Activated T-cell treated with anti-CD3 and anti-CD28 coated beads, Interleukin-2, amount 50 U/mL, for 48 hours (primary cell): ENCODE measurements around the gene PYGM.

ENCODE experiments used
- DNase-seq, 2 experiments: peaks; one replicate each; pipeline ENCODE4 v3.0.0-alpha.2; 2020

Gene PYGM

GRCh38 chr11:64752175-64752970 is 7.4 kb downstream of the PYGM start:
- no peak for DNase-seq

DNA sequence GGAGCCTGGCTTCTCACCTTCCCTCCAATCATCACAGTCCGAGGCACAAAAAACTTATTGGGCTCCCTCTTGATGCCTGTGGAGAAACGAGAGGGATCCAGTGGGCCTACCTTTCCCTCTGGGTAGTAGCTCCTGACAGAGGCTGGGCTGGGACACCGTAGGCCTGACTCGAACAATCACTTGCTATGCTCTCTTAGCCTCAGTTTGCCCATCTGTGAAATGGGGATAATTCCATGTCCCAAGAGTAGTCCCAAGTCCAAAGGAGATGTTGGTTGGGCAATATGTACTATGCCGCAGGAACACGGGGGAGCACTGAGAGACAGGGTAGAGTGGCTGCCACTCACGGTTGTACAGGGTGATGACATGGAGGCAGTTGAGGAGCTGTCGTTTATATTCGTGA is 8.2 kb downstream of the PYGM start:
- DNase-seq = no peak

DNA sequence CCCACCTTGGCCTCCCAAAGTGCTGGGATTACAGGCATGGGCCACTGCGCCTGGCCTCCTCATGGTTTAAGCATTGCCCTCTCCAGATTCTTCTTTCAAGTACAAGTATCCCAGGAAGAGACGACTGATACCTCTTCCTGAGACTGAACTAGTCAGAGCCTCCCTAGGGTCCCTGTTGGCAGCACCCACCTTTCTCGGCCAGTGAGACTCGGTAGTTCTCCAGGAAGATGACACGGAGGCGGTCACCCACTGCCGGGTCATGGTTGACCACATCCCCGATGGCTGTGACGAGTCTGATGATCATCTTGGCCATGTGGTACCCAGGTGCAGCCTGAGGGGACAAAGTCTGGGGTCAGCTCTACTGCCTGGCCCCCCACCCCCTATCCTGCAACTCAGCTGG is 8.6 kb downstream of the PYGM start:
- no peak for DNase-seq

GRCh38 chr11:64750361-64751054 is 9.3 kb downstream of the PYGM start:
- no peak for DNase-seq

GRCh38 chr11:64747961-64748665 is 11.7 kb downstream of the PYGM start:
- DNase-seq = no peak

GRCh38 chr11:64746486-64746885 is 13.3 kb downstream of the PYGM start:
- DNase-seq = no peak

- DNase-seq = peak; percentile 79
These were observed 14.0 kb downstream of the PYGM start for GRCh38 chr11:64745521-64746328.

DNA sequence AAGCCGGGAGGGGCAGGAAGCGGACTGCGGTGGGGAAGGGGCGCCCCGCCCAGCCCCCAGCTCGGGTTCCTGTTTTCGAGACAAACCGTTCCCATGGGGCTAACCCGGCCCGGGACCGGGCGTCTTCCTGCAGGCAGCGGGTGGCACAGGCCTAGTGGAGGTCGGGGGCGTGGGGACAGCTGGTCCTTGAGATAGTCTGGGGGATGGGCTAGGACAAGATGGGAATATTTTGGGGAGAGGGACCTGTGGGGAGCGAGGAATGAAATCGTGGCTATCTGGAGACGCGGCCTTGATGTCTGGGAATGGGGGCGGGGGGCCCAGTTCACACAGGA is 14.6 kb downstream of the PYGM start:
- DNase-seq = peak; percentile 62 to 65

- DNase-seq = no peak
These were observed 15.1 kb downstream of the PYGM start for GRCh38 chr11:64744544-64745188.

- DNase-seq = peak; percentile 84 to 88
These were observed 15.9 kb downstream of the PYGM start, which contains the start of gene RASGRP2 for GRCh38 chr11:64743591-64744543. Gene RASGRP2 (minus strand): TSS chr11:64744142. CDS start chr11:64742866, 1,276 bp downstream.

DNA sequence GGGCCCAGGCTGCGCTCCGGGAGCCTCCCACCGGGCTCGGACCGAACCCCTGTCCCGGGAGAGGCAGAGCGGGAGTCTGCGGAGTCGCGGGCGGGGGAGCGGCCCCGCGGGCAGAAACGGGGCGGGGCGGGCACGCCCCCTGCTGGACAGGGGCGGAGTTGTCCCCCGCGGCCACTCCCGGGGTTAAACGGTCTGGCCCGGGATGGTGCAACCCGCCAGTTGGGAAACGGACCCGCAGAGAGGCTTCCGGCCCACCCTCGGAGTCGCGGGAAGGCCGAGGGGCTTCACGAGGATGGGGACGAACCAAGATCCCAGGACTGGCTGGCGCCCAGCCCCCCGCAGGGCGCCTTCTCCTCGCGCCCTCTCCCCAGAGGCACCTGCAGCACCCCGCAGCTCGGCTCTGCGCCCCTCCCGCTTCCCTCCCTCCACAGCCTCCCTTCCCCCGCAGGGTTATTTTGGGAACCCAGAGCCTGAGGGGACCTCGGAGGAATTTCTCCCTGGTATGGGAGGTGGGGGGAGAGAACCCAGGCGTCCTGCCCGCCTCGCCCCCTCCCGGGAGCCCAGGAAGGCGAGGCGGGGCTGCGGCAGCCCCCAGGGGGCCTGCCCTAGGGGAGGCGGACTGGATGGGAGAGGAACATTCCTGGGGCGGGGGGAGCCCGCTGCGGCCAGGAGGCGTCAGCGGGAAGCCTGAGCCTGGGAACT is 16.7 kb downstream of the PYGM start:
- peak; percentile 87 to 90 for DNase-seq

GRCh38 chr11:64742087-64742888 is 17.5 kb downstream of the PYGM start:
- DNase-seq = no peak

- no peak for DNase-seq
These were observed 18.2 kb downstream of the PYGM start for GRCh38 chr11:64741375-64742086.

DNA sequence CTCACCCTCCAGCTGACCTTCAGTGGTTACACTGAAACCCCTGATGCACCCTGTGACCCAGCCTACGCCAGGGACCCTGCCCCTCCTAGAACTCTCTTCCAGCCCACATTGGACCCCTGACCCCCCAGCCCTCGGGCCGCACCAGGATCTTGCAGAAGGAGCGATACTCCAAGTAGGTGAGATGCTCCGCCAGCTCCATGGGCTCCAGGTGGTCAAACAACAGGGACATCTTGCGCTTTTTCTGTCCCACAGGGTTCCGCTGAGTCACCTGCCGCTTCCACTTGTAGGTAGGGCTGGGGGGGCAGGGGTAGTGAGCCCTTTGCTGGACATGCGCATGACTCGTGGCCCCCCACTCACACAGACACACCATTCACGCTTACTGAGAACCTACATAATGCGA is 19.9 kb downstream of the PYGM start:
- no peak for DNase-seq

- no peak for DNase-seq
These were observed 23.1 kb downstream of the PYGM start for GRCh38 chr11:64736654-64737053.

- no peak for DNase-seq
These were observed 24.0 kb downstream of the PYGM start for GRCh38 chr11:64735725-64736259.

- DNase-seq = no peak
These were observed 24.7 kb downstream of the PYGM start for GRCh38 chr11:64734811-64735724.

GRCh38 chr11:64731601-64732000 is 28.2 kb downstream of the PYGM start:
- DNase-seq = no peak
